GM12865 (cell line): ENCODE results near the gene CA10.

Experiments used
- DNase-seq: peaks from one replicate; pipeline ENCODE4 v3.0.0; 2010; ENCODE audit warnings: low read depth
- H3K4me3 ChIP-seq: 2 replicates; pipeline ENCODE4 v1.5.1; 2011; ENCODE audit warnings: mild to moderate bottlenecking, low read depth, low read length, control low read depth
- CTCF ChIP-seq: IDR thresholded peaks from 2 replicates; pipeline ENCODE4 v1.5.1; 2011; ENCODE audit warnings: low read length, control low read depth, low read depth, inconsistent platforms; ENCODE audit not compliant: insufficient read depth; ENCODE audit errors: missing control alignments

Gene CA10

GRCh38 chr17:51739245-51739886 is 419.1 kb downstream of the CA10 start:
- TF ChIP-seq CTCF: no peak
- no peak overlapping the region for H3K4me3 ChIP-seq
- no peak for DNase-seq

GRCh38 chr17:51736356-51736755 is 422.2 kb downstream of the CA10 start:
- DNase-seq: no peak
- H3K4me3 ChIP-seq: no peak overlapping the region
- TF ChIP-seq CTCF: no peak

GRCh38 chr17:51734976-51735375 is 423.5 kb downstream of the CA10 start:
- no peak for TF ChIP-seq CTCF
- H3K4me3 ChIP-seq: no peak overlapping the region

GRCh38 chr17:51734462-51734861 is 424.1 kb downstream of the CA10 start:
- DNase-seq: no peak
- H3K4me3 ChIP-seq: no peak overlapping the region
- TF ChIP-seq CTCF: no peak

More at GRCh38 chr17:51734976-51735375, 423.5 kb downstream of the CA10 start:
- DNase-seq: no peak

GRCh38 chr17:51733166-51733565 is 425.3 kb downstream of the CA10 start:
- DNase-seq: no peak
- no peak overlapping the region for H3K4me3 ChIP-seq
- no peak for TF ChIP-seq CTCF

GRCh38 chr17:51731941-51732722 is 426.4 kb downstream of the CA10 start:
- no peak for DNase-seq
- no peak for TF ChIP-seq CTCF

More at GRCh38 chr17:51731941-51732722, 426.4 kb downstream of the CA10 start:
- no peak overlapping the region for H3K4me3 ChIP-seq
